Left lobe of liver (tissue), 2 donors: Measurements from ENCODE around the gene SAMD13. TPM values are rescaled to one million over a fixed set of nuclear protein-coding genes. Genes with fewer than 3 reads are reported as not detected.

Experiments
- ATAC-seq: fragments of 200-7000 bp; cut with Tn5 transposase; one replicate; pipeline ENCODE4 v1.9.1; 2020; ENCODE audit warnings: mild to moderate bottlenecking, moderate library complexity
- DNase-seq: peaks from one replicate; pipeline ENCODE4 v3.0.0-alpha.2; 2020; ENCODE audit warnings: low spot score
- total RNA-seq: library from RNA; stranded (reverse); gene quantifications from one replicate; pipeline ENCODE4 v1.2.1, GENCODE V29; 2021
- donor health status: DM: no; HTN: no; CAD: no; lungs with moderate emphysema.
- donor health status: DM: no; HTN: yes; CAD: no.

The SAMD13 gene
- total RNA-seq, 1 donor from 2014 or later: 0.23 TPM

GRCh38 chr1:84367219-84367618, 65.7 kb downstream of the SAMD13 start:
- ATAC-seq: no peak
- no peak for DNase-seq

GRCh38 chr1:84368441-84368840, 66.9 kb downstream of the SAMD13 start:
- ATAC-seq (no peak), DNase-seq (no peak)

- no peak for DNase-seq
Observed at GRCh38 chr1:84370266-84370665, 68.8 kb downstream of the SAMD13 start.

GRCh38 chr1:84370831-84371394, 69.4 kb downstream of the SAMD13 start:
- no peak for ATAC-seq

More at GRCh38 chr1:84370266-84370665, 68.8 kb downstream of the SAMD13 start:
- no peak for ATAC-seq

GRCh38 chr1:84373436-84374141, 72.1 kb downstream of the SAMD13 start:
- no peak for DNase-seq
- ATAC-seq: no peak

More at GRCh38 chr1:84370831-84371394, 69.4 kb downstream of the SAMD13 start:
- DNase-seq: no peak

GRCh38 chr1:84374991-84375696, 73.6 kb downstream of the SAMD13 start:
- DNase-seq (no peak), ATAC-seq (no peak)

GRCh38 chr1:84376000-84376910, 74.7 kb downstream of the SAMD13 start:
- no peak for ATAC-seq
- DNase-seq: no peak

GRCh38 chr1:84377480-84378095, 76.1 kb downstream of the SAMD13 start:
- DNase-seq (no peak), ATAC-seq (no peak)

- ATAC-seq: no peak
- no peak for DNase-seq
Observed at GRCh38 chr1:84379138-84379916, 77.8 kb downstream of the SAMD13 start.

- no peak for ATAC-seq
- DNase-seq: no peak
Observed at GRCh38 chr1:84379917-84380180, 78.3 kb downstream of the SAMD13 start.

GRCh38 chr1:84382127-84382526, 80.6 kb downstream of the SAMD13 start:
- ATAC-seq: no peak
- DNase-seq: no peak

GRCh38 chr1:84385347-84385746, 83.8 kb downstream of the SAMD13 start:
- ATAC-seq (no peak), DNase-seq (no peak)

- ATAC-seq (no peak), DNase-seq (no peak)
Observed at GRCh38 chr1:84386716-84387479, 85.4 kb downstream of the SAMD13 start.

GRCh38 chr1:84387480-84388163, 86.1 kb downstream of the SAMD13 start:
- DNase-seq (no peak), ATAC-seq (no peak)

- DNase-seq: no peak
- ATAC-seq: no peak
Observed at GRCh38 chr1:84390226-84390625, 88.7 kb downstream of the SAMD13 start.

GRCh38 chr1:84398175-84399155, 97.0 kb downstream of the SAMD13 start, which contains the start of gene DNASE2B:
Gene DNASE2B, plus strand, starts transcription at chr1:84398484. Its CDS starts 81 bp downstream, at chr1:84398565.
- DNase-seq: no peak
- no peak for ATAC-seq
